Activated CD8-positive, alpha-beta memory T cell treated with anti-CD3 and anti-CD28 coated beads, Interleukin-2, amount 50 U/mL, for 48 hours (primary cell): ENCODE results near the gene TUBG1.
"Not testable (repeated sequence)": the region's sequence is repeated elsewhere in the genome, so short reads cannot be mapped to it uniquely, and the experiment has no call there.

Experiments used
- DNase-seq: peaks from one replicate; pipeline ENCODE4 v3.0.0-alpha.2; 2020

TUBG1 gene

GRCh38 chr17:42579794-42580551 lies 29.5 kb upstream of the TUBG1 start:
- no peak for DNase-seq

DNA sequence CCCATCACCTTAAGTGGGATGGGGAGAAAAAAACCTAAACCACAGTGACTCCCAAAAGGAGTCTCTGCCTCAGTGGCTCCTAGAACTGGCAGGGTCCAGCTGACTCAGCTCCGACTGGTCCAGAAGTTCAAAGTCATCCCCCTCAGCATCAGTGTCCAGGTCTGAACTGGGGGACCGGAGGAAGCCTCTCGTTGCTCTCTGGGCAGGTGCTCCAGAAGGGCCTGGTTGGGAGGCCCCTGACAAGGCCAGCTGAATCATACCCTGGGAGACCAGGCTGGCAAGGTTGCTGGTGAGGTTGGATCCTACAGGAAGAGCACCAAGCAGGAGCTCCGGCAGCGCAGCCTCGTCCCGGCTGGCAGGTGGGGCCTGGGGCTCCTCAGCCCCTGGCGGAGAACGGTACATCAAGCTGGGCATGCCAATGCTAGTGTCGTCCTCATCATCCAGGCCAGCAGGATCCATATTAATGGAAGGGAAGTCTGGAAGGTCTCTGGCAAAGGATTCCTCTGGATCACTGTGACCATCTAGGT lies 27.7 kb upstream of the TUBG1 start:
- DNase-seq: no peak

GRCh38 chr17:42584880-42585279 lies 24.6 kb upstream of the TUBG1 start:
- DNase-seq: no peak

GRCh38 chr17:42585353-42585752 lies 24.1 kb upstream of the TUBG1 start:
- no peak for DNase-seq

GRCh38 chr17:42586514-42587230 lies 22.8 kb upstream of the TUBG1 start:
- no peak for DNase-seq

- DNase-seq: no peak
Measured at GRCh38 chr17:42590886-42591285, 18.6 kb upstream of the TUBG1 start.

- no peak for DNase-seq
Measured at GRCh38 chr17:42591411-42591810, 18.1 kb upstream of the TUBG1 start.

DNA sequence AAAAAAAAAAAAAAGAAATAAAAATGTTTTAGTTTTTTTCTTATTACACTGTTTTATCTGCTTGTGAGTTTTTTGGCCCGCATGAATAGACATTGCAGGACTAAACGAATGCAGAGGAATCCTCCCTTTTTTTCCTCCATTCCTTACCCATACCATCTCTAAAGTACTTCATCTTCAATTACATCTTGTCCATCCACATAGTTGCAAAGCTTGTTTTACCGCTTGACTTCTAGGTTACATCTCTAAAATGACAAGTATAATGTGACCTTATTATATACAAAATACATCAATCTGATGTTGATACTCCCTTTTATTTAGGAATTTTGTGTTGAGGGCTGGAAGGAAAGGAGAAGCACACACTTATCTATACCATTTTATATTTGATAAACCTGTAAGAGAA lies 13.1 kb upstream of the TUBG1 start:
- no peak for DNase-seq

- DNase-seq: no peak
Measured at GRCh38 chr17:42598905-42599304, 10.6 kb upstream of the TUBG1 start.

GRCh38 chr17:42603318-42603717 lies 6.2 kb upstream of the TUBG1 start:
- no peak for DNase-seq

DNA sequence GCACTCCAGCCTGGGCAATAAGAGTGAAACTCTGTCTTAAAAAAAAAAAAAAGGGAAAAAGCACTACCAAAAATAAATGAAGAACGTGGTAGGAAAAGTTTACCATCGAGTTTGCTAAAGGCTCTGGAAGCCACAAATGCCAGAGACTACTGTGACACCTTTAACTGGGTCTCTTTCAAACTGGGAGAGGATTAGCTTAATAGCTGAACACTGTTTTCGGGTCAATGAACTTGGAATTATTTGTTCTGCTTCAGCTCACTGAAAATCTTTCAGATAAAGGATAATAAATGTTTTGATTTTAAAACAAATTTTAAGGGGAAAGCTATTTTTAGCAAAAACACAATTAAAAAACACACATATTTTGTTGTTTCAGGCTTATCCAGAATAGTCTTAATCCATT lies 1.7 kb upstream of the TUBG1 start:
- DNase-seq: no peak

- no peak for DNase-seq
Measured at GRCh38 chr17:42608305-42609181, 940 bp upstream of the TUBG1 start.

DNA sequence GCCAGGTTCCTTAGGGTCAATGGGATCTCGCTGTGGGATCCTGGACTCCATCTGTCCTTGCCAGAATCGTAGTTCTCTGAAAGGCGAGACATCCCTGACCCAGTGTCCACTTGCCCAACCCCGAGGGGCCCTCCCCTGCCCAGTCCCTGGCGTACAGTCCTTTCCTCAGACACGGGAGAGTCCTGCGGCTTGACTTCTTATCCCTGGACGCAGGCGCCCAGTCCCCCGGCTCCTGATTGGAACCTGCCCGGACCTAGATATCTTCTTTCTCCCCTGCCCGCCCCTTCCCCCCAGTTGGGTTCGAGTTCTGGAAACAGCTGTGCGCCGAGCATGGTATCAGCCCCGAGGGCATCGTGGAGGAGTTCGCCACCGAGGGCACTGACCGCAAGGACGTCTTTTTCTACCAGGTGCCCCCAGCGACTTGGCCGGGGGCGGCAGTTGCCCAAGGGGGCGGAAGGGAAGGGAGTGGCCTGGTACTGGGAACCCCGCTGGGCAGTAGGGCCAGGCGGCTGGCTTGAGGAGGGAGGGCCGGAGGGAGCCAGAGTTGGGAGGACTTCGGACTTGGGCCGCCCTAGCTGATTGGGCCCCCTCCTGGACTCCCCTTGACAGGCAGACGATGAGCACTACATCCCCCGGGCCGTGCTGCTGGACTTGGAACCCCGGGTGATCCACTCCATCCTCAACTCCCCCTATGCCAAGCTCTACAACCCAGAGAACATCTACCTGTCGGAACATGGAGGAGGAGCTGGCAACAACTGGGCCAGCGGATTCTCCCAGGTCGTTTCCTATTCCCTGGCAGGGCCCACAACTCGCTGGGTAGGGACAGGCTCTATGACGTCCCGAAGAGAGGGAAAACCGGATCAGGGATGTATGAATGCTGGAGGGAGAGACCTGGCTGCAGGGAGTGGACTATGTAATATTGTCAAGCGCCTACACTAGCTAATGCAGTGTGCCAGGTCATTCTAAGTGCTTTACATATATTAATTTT lies 625 bp downstream of the TUBG1 start:
- DNase-seq: not testable (repeated sequence)

GRCh38 chr17:42612013-42612412 lies 2.5 kb downstream of the TUBG1 start:
- DNase-seq: no peak

DNA sequence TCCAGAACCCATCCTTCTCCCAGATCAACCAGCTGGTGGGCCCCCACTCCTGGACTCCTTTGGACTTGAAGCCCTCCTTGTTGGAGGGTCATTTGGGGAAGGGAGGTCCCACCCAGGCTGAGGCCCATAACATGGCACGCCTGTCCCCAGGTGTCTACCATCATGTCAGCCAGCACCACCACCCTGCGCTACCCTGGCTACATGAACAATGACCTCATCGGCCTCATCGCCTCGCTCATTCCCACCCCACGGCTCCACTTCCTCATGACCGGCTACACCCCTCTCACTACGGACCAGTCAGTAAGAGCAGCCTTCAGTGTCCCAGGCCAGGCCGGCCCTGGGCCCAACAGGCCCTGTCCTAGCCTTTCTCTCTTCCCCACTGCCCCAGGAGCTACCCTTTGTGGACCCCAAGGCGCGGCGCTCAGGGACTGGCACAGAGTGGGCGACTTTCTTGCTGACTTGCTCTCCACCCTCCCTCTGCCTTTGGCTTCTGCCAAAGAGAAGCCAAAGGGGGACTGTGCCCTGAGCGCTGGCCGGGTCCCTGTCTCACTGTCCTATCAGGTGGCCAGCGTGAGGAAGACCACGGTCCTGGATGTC lies 4.3 kb downstream of the TUBG1 start:
- DNase-seq: no peak

- DNase-seq: no peak
Measured at GRCh38 chr17:42617956-42618431, 8.5 kb downstream of the TUBG1 start.

DNA sequence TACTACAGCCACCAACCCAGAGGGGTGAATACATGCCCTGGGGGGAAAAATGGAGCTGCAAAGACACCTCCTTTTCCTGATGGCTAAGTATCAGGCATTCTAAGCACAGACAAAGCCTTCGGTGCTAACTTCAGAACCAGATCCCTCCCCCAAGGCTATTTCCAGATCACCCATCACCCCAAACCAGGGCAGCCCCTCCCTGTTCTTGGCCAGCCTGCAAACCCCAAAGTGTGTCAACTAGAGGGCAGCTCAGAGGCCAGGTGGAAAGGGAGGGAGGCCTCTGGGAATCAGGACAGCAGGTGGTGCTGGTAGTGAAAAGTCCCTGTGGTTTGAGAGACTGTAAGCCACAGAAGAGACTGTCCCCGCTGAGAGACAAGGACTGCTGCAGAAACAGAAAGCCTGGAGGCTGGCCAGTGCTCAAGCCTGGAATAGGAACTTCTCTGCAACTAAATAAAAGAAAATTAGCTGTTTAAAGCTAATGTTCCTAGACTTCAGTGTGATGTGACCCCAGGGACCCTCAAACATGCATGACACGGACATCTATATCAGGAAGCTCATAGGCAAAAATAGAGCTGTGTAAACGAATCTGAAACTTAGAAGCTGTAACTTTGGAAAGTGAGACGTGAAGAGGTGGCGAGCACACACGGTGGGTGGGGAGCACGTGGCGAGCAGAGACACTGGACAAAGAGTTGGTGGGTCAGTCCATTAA lies 9.1 kb downstream of the TUBG1 start:
- DNase-seq: no peak

DNA sequence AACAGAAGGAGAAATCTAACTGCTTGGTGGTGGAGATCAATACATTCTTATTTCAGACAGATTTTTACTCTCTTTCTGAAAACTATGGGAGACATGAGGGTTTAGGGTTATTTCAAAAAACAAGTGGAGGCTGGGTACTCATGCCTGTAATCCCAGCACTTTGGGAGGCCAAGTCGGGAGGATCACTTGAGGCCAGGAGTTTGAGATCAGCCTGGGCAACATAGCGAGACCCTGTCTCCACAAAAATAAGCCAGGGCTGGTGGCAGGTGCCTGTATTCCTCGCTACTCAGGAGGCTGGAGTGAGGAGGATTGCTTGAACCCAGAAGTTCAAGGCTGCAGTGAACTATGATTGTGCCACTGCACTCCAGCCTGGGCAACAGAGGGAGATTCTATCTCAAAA lies 12.5 kb downstream of the TUBG1 start:
- DNase-seq: not testable (repeated sequence)

DNA sequence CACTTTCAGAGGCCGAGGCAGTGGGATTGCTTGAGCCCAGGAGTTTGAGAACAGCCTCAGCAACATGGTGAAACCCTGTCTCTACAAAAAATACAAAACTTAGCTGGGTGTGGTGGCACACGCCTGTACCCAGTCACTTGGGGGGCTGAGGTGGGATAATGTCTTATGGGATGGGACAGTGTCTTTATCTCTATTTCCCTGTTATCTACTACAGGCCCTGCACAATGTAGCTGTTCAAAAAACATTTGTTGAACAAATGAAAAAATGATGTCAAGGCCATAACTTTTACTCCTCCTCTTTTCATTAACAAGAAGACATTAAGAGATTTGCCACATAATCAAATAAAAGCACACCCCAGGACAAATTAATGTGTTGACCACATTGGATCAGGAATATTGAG lies 13.8 kb downstream of the TUBG1 start:
- DNase-seq: no peak

DNA sequence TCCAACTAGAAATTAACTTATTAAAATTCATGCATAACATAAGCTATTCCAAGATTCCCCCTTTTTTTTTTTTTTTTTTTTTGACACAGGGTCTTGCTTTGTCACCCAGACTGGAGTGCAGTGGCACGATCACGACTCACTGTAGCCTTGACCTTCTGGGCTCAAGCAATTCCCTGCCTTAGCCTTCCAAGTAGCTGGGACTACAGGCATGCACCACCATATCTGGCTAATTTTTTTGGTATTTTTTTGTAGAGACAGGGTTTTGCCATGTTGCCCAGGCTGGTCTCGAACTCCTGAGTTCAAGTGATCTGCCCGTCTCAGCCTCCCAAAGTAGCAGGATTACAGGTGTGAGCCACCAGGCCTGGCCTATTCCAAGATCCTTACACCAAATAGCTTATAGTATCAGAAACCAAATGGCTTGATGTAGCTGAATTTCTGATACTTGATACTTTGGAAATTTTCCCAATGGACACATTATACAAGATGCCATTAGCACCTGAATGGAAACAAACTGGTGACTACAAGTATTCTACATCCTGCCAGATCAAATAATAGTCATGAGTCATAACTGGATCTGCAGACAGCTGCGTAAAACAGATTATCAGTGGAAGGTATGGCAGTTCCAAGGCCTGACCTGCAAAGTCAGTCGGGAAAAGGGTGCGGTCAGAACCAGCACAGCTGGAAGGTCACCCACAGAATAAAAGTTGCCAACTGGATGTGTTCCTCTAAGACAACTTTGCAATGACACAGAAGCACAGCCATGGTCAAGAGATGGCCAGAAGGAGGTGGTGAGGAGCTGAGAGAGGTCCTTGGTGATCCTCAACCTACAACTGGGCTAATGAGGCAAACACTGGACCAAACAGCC lies 14.5 kb downstream of the TUBG1 start:
- no peak for DNase-seq
